ENCODE measurements around the gene MMS22L. TPM values are rescaled to one million over a fixed set of nuclear protein-coding genes. Genes with fewer than 3 reads are reported as not detected.

Gene MMS22L
- total and polyA plus RNA-seq, 10 of the 15 experiments (the other 5 are each of a cell fraction or from before 2014, with no cell fraction given) = 5.0 to 33.9 (median 18.7) TPM

DNA sequence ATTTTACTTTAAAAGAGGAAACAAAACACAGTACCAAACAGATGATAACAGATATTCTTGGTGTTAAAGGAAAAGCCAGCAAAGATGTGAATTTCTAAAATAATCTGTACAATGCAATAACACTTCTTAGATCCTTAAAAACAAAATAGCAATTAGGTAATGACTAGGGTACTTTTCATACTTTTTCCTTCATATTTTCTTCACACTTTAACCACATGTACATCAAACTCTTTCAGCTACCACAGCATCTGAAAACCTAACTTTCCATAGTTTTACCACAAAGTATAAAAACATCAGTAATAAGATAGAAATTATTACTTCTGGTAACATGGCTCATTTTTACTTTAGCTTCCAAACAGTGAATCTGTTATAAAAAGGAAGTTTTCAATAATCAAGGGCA, 141.3 kb downstream of the MMS22L start:
- Histone ChIP-seq H3K9me3 (replicated peaks; ENCODE audit: control insufficient read depth, insufficient read depth, low read length) (no peaks in the 10 kb centered on the region), H4K20me1 (ENCODE audit: control insufficient read depth, insufficient read depth) (no peaks in the 10 kb centered on the region), H3K4me3 (no peak overlapping the region), H3K4me1 (ENCODE audit: control insufficient read depth, insufficient read depth, low read length) (no peaks in the 10 kb centered on the region), H3K9ac (ENCODE audit: control insufficient read depth, insufficient read depth, low read length) (no peak overlapping the region), H3K36me3 (ENCODE audit: control insufficient read depth in 2 of 2, insufficient read depth in 2 of 2, low read length in 1 of 2) (no peaks in the 10 kb centered on the region; a peak in 1 of 4 replicates), H3K4me2 (ENCODE audit: control insufficient read depth, insufficient read depth) (no peak overlapping the region), H2AFZ (ENCODE audit: control insufficient read depth, low read depth, low read length) (no peak overlapping the region), H3K79me2 (ENCODE audit: control insufficient read depth, insufficient read depth, low read length) (no peaks in the 10 kb centered on the region), H3K27me3 (replicated peaks in 1 of 2; ENCODE audit: control insufficient read depth in 2 of 2, insufficient read depth in 2 of 2, low read length in 1 of 2) (no peaks in the 10 kb centered on the region), H3K27ac (ENCODE audit: control insufficient read depth, insufficient read depth) (no peak overlapping the region)
- FAIRE-seq (no peak), ATAC-seq (no peak), DNase-seq (ENCODE audit: low read depth, low spot score) (no peak)
- RAD21 ChIA-PET (ENCODE audit: unreplicated experiment) = no interaction called here
- POLR2A ChIA-PET = no interaction called here
- intact Hi-C loops (cut with micrococcal nuclease; ENCODE audit: unreplicated experiment) (no loop called here), in situ Hi-C loops (cut with MboI) (no loop called here)
- SMC1A ChIA-PET (ENCODE audit: uncharacterized antibody, unreplicated experiment) = no interaction called here
- CTCF ChIA-PET = no interaction called here
- no TSS peak for BruUV-seq (replicated peaks)
- TF ChIP-seq, protein P1, sequence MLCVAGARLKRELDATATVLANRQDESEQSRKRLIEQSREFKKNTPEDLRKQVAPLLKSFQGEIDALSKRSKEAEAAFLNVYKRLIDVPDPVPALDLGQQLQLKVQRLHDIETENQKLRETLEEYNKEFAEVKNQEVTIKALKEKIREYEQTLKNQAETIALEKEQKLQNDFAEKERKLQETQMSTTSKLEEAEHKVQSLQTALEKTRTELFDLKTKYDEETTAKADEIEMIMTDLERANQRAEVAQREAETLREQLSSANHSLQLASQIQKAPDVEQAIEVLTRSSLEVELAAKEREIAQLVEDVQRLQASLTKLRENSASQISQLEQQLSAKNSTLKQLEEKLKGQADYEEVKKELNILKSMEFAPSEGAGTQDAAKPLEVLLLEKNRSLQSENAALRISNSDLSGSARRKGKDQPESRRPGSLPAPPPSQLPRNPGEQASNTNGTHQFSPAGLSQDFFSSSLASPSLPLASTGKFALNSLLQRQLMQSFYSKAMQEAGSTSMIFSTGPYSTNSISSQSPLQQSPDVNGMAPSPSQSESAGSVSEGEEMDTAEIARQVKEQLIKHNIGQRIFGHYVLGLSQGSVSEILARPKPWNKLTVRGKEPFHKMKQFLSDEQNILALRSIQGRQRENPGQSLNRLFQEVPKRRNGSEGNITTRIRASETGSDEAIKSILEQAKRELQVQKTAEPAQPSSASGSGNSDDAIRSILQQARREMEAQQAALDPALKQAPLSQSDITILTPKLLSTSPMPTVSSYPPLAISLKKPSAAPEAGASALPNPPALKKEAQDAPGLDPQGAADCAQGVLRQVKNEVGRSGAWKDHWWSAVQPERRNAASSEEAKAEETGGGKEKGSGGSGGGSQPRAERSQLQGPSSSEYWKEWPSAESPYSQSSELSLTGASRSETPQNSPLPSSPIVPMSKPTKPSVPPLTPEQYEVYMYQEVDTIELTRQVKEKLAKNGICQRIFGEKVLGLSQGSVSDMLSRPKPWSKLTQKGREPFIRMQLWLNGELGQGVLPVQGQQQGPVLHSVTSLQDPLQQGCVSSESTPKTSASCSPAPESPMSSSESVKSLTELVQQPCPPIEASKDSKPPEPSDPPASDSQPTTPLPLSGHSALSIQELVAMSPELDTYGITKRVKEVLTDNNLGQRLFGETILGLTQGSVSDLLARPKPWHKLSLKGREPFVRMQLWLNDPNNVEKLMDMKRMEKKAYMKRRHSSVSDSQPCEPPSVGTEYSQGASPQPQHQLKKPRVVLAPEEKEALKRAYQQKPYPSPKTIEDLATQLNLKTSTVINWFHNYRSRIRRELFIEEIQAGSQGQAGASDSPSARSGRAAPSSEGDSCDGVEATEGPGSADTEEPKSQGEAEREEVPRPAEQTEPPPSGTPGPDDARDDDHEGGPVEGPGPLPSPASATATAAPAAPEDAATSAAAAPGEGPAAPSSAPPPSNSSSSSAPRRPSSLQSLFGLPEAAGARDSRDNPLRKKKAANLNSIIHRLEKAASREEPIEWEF (IDR thresholded peaks at IDR 0.05; ENCODE audit: insufficient replicate concordance, low read depth, low read length) = no peak
- no peak for TF ChIP-seq RBBP5 (conservative IDR thresholded peaks at IDR 0.05)
- no peak for TF ChIP-seq NFXL1 (IDR thresholded peaks at IDR 0.05; ENCODE audit: borderline replicate concordance)
- no peak for TF ChIP-seq SIX5 (IDR thresholded peaks at IDR 0.05; ENCODE audit: low read depth, low read length, severe bottlenecking)
- TF ChIP-seq RFX5 (IDR thresholded peaks at IDR 0.05; ENCODE audit: low read depth, low read length) = no peak
- no peak for TF ChIP-seq TCF12 (IDR thresholded peaks at IDR 0.05; ENCODE audit: low read depth, low read length)
- no peak for TF ChIP-seq MYB (IDR thresholded peaks at IDR 0.05; ENCODE audit: borderline replicate concordance, low read depth, low read length)
- TF ChIP-seq BACH1 (IDR thresholded peaks at IDR 0.05; ENCODE audit: borderline replicate concordance) = no peak
- no peak for TF ChIP-seq SMAD1 (IDR thresholded peaks at IDR 0.05; ENCODE audit: low read depth, partially characterized antibody)
- TF ChIP-seq TAF1 (IDR thresholded peaks at IDR 0.05; ENCODE audit: borderline replicate concordance, low read depth, low read length) = no peak
